ENCODE results near the gene AIP. TPM values are rescaled to one million over a fixed set of nuclear protein-coding genes. Genes with fewer than 3 reads are reported as not detected.

AIP gene
- total and polyA plus RNA-seq, 3 donors from 2014 or later: 34.6 to 61.7 (median 60.7) TPM

- Histone ChIP-seq H3K9me3 (no peaks in the 10 kb centered on the region), H3K4me3 (no peak overlapping the region), H3K27me3 (no peaks in the 10 kb centered on the region), H3K27ac (no peak overlapping the region), H3K4me1 (no peaks in the 10 kb centered on the region), H3K36me3 (ENCODE audit: low read depth, missing control alignments) (no peaks in the 10 kb centered on the region)
- 81 to 94% methylated on average over 9 to 21 of the region's 21 CpGs for WGBS, 2 donors
- intact Hi-C loops (cut with DNase I; ENCODE audit: low total_unique reads): no loop called here
- TF ChIP-seq CTCF (IDR thresholded peaks at IDR 0.05): no peak
- TF ChIP-seq POLR2A (IDR thresholded peaks at IDR 0.05): no peak
- DNase-seq: no peak
These were observed 28.8 kb upstream of the AIP start for GRCh38 chr11:67453816-67454732.

- H3K9me3 ChIP-seq: no peaks in the 10 kb centered on the region
- TF ChIP-seq POLR2A (IDR thresholded peaks at IDR 0.05) (no peak), CTCF (IDR thresholded peaks at IDR 0.05) (no peak)
- no peak for DNase-seq
- no peak within 1 kb of the TSS for H3K27ac ChIP-seq
- intact Hi-C loops (cut with DNase I; ENCODE audit: low total_unique reads): no loop called here
- WGBS, 2 donors: 92 to 93% methylated on average over 3 of the region's 3 CpGs
- H3K4me3 ChIP-seq: no peak within 1 kb of the TSS
- H3K27me3 ChIP-seq: no peaks in the 10 kb centered on the region
- no peaks in the 10 kb centered on the region for H3K36me3 ChIP-seq (ENCODE audit: low read depth, missing control alignments)
- H3K4me1 ChIP-seq: no peaks in the 10 kb centered on the region
These were observed 27.8 kb upstream of the AIP start, which contains the start of gene CABP4 for GRCh38 chr11:67455054-67455453. CABP4 (plus strand) TSS chr11:67455354; CDS start chr11:67455424, 70 bp downstream.

GRCh38 chr11:67456068-67456705 lies 26.6 kb upstream of the AIP start:
- intact Hi-C loops (cut with DNase I; ENCODE audit: low total_unique reads): no loop called here
- Histone ChIP-seq H3K9me3 (no peaks in the 10 kb centered on the region), H3K4me3 (no peak overlapping the region), H3K36me3 (ENCODE audit: low read depth, missing control alignments) (no peaks in the 10 kb centered on the region), H3K4me1 (no peaks in the 10 kb centered on the region), H3K27me3 (no peaks in the 10 kb centered on the region), H3K27ac (no peak overlapping the region)
- DNase-seq: no peak
- TF ChIP-seq CTCF (IDR thresholded peaks at IDR 0.05) (no peak), POLR2A (IDR thresholded peaks at IDR 0.05) (no peak)
- 50 to 74% methylated on average over 1 to 25 of the region's 25 CpGs for WGBS, 2 donors

- 88 to 94% methylated on average over 11 to 12 of the region's 12 CpGs for WGBS, 2 donors
- H3K36me3 ChIP-seq (ENCODE audit: low read depth, missing control alignments): no peaks in the 10 kb centered on the region
These were observed 25.4 kb upstream of the AIP start for GRCh38 chr11:67457453-67457852.

More at GRCh38 chr11:67457453-67457852, 25.4 kb upstream of the AIP start:
- intact Hi-C loops (cut with DNase I; ENCODE audit: low total_unique reads): no loop called here
- no peaks in the 10 kb centered on the region for H3K9me3 ChIP-seq
- no peak for TF ChIP-seq CTCF (IDR thresholded peaks at IDR 0.05)
- no peak for TF ChIP-seq POLR2A (IDR thresholded peaks at IDR 0.05)
- H3K4me1 ChIP-seq: no peaks in the 10 kb centered on the region
- H3K27ac ChIP-seq: no peak overlapping the region
- no peaks in the 10 kb centered on the region for H3K27me3 ChIP-seq
- H3K4me3 ChIP-seq: no peak overlapping the region
- DNase-seq: no peak

All from testis (tissue), 3 donors.